Activated T-cell treated with anti-CD3 and anti-CD28 coated beads, Interleukin-2, amount 50 U/mL, for 48 hours (primary cell): Measurements from ENCODE around the gene BPIFB4.
"Not testable (repeated sequence)": the region's sequence is repeated elsewhere in the genome, so short reads cannot be mapped to it uniquely, and the experiment has no call there.

Experiments
- DNase-seq, 2 experiments: peaks; one replicate each; pipeline ENCODE4 v3.0.0-alpha.2; 2020

Gene BPIFB4

DNA sequence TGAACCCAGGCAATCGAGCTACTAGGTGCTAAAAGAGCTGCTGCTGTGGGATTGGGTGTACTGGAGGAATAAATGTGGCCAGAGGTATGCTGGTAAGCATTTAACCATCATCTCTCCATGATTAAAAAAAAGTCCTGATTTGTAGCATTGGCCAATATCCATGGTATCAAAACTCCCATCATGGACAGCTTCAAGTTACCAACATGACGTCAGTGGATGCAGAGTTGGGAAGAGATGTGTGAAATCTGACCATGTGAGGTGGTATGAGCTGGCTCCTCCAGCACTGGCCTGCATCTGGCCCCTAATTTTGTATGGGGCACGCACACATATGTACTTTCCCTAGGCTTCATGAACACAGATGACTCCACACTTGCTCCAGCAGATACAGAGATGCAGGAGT lies 11.7 kb downstream of the BPIFB4 start:
- DNase-seq = no peak

- no peak for DNase-seq
Observed at GRCh38 chr20:33091693-33092092, 12.2 kb downstream of the BPIFB4 start.

DNA sequence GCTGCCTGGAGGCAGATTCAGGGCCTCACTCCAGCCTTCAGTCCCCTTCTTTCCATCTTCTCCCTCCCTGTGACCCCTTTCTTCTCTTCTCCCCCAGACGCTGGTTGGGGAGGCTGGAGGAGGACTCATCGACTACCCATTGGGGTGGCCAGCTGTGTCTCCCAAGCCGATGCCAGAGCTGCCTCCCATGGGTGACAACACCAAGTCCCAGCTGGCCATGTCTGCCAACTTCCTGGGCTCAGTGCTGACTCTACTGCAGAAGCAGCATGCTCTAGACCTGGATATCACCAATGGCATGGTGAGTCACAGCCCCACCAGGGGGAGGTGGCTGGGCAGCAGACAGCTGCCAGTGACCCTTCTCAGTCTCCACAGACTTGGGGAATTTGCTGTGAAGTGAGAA lies 12.9 kb downstream of the BPIFB4 start:
- DNase-seq = no peak

GRCh38 chr20:33093074-33093473 lies 13.6 kb downstream of the BPIFB4 start:
- DNase-seq = no peak

GRCh38 chr20:33093582-33093981 lies 14.1 kb downstream of the BPIFB4 start:
- no peak for DNase-seq

- no peak for DNase-seq
Observed at GRCh38 chr20:33095249-33095648, 15.8 kb downstream of the BPIFB4 start.

DNA sequence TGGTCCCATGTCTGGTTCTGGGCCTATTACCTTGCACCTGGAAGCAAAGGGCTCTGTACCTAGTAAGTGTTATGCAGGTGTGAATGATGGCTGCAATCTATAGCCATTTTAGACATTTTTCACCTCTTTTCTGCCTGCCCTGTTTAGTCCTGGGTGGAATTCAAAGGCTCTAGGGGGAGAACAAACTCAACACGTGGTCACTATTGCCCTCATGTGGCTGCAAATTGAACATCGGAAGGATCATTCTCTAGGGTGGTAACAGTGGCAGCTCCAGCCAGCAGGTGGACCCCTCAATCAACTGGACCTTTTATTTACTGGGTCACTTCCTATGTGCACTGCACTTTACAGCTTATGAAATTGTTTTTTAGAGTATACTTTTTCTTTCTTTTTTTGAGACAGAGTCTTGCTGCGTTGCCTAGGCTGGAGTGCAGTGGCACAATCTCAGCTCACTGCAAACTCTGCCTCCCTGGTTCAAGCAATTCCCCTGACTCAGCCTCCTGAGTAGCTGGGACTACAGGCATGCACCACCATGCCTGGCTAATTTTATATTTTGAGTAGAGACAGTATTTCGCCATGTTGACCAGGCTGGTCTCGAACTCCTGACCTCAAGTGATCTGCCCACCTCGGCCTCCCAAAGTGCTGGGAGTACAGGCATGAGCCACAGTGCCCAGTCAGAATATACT lies 16.6 kb downstream of the BPIFB4 start:
- peak; percentile 49 to 57 for DNase-seq

- no peak for DNase-seq
Observed at GRCh38 chr20:33097001-33097400, 17.6 kb downstream of the BPIFB4 start.

DNA sequence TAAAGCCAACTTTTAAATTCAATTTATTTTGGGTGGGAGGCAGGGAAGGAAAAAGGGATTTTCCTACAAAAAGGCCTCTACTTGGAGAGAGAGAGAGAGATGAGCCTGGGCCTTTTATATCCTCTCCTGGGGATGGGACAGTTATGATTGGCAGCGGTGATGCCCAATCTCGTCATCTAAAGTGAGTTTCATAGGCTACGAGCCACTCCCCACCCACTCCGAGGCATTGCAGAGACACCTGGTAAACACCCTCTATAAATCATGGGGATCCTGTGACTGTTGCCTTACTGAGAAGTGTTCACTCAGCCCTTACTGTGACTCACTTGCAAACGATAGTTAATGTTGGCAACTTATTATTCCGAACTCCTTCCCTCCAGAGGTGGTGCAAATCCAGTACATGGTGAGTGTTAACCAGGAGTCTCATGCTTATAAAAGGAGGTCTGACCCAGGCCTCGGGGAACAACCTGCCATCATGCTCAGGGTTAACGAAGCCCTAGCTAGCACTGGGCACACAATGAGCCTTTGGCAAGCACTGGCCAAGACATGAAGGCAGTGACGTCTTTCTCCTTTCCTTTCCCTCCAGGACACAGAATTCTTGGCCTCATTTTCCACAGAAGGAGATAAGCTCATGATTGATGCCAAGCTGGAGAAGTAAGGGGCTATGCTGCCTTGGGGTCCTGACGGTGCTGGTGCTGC lies 20.5 kb downstream of the BPIFB4 start:
- DNase-seq = no peak

GRCh38 chr20:33103556-33103955 lies 24.1 kb downstream of the BPIFB4 start:
- DNase-seq = no peak

DNA sequence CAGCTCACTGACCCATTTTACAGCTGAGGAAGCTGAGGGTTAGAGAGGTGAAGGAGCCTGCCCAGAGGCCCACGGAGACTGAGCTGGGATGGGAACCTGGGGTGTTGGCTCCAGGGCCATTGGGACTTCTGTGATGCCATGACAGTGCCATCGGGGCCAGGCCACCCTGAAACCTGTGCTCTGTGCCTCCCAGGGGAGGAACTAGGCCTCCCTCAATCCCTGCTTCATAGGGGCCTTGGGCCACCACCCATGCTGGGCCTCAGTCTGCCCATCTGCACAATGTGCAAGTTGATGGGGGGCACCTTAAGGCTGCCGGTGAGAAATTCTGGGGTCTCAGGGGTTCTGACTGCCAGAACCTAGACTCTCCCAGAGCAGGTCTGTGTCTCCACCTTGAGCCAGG lies 24.9 kb downstream of the BPIFB4 start:
- no peak for DNase-seq

- DNase-seq = no peak
Observed at GRCh38 chr20:33105316-33105924, 26.0 kb downstream of the BPIFB4 start.

DNA sequence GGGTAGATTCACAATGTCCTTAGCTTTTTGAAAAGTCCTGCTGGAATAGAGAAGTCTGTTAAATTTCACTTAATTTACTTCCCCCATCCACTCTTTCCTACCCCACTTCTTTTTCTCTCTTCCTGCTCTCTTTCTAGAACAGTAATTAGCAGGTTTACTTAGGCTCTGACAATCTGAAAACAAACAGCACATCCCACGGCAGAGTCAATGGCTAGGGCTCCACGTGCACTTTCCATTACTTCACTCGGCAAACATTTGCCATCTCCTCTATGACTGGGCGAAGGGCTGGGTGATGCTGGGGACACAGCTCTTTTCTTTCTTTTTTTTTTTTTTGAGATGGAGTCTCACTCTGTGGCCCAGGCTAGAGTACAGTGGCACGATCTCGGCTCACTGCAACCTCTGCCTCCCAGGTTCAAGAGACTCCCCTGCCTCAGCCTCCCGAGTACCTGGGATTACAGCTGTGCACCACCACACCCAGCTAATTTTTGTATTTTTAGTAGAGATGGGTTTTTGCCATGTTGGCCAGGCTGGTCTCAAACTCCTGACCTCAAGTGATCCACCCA lies 26.7 kb downstream of the BPIFB4 start:
- DNase-seq = not testable (repeated sequence)

- no peak for DNase-seq
Observed at GRCh38 chr20:33108661-33109060, 29.2 kb downstream of the BPIFB4 start.

- DNase-seq = no peak
Observed at GRCh38 chr20:33110147-33110825, 30.8 kb downstream of the BPIFB4 start.

GRCh38 chr20:33111306-33111705 lies 31.9 kb downstream of the BPIFB4 start:
- DNase-seq = no peak

- no peak for DNase-seq
Observed at GRCh38 chr20:33112547-33113386, 33.3 kb downstream of the BPIFB4 start.

- DNase-seq = no peak
Observed at GRCh38 chr20:33113387-33113908, 34.0 kb downstream of the BPIFB4 start.

GRCh38 chr20:33115501-33115900 lies 36.1 kb downstream of the BPIFB4 start:
- DNase-seq = not testable (repeated sequence)

- no peak for DNase-seq
Observed at GRCh38 chr20:33119725-33120720, 40.6 kb downstream of the BPIFB4 start.

DNA sequence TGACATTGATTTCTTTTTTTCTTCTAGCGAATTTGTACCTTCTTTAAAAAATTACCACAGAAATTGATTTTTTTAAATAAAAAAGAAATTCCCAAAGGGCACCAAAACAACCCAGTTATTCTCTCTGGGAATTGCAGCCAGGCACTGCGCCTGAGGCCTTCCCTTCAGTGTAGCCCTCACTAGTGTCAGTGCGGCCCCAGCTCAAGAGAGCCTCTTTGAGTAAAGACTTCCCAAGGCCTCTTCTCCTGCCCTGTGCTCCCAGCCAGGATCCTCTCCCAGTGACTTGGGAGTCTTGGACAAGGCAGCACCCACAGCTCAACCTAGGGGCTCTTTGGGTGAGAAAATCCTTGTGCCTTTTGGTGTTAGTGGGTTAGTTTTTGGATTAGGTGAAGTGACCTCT lies 41.5 kb downstream of the BPIFB4 start:
- DNase-seq = no peak
